Measurements from ENCODE around the gene CELF4.

CELF4 gene

DNA sequence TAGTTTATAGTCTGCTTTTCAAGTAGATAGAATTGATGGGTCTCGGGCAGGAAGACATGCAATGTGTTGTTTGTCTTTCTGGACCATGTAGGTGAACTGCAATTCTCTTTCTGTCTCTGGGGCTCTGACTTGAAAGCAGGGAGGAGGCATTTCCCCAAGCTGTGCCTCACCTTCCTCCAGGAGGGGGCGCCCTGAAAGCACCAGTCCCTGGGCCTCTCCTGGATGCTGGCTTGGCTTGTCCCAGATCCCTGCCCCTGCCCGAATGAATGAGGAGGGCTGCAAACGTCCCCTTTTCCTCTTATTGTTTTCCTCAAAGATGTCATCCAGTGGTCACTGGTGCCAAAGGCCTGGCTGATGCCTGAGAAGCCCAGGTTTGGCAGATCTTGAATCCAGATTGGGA, 270.6 kb downstream of the CELF4 start:
- no peak for TF ChIP-seq GATA2 (IDR thresholded peaks at IDR 0.05; ENCODE audit: low read depth, low read length)
- no peak for TF ChIP-seq GATA3 (IDR thresholded peaks at IDR 0.05; ENCODE audit: low read depth, low read length)

DNA sequence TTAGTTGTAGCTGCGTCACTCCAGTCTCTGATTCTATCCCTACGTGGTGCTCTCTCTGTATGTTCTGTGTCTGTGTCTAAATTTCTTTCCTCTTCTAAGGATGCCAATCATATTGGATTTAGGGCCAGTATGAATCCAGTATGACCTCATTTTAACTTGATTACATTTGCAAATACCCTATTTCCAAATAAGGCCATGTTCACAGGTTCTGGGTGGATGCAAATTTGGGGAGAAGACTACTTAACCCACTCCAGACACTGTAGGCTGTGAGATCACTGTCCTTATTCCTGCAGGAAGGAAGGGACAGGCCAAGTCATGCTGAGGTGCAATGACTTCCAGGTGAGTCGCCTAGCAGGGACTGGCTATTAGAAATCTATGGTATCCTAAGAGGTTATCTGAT, 272.2 kb downstream of the CELF4 start:
- TF ChIP-seq GATA3 (IDR thresholded peaks at IDR 0.05; ENCODE audit: low read depth, low read length) = no peak
- no peak for TF ChIP-seq GATA2 (IDR thresholded peaks at IDR 0.05; ENCODE audit: low read depth, low read length)

DNA sequence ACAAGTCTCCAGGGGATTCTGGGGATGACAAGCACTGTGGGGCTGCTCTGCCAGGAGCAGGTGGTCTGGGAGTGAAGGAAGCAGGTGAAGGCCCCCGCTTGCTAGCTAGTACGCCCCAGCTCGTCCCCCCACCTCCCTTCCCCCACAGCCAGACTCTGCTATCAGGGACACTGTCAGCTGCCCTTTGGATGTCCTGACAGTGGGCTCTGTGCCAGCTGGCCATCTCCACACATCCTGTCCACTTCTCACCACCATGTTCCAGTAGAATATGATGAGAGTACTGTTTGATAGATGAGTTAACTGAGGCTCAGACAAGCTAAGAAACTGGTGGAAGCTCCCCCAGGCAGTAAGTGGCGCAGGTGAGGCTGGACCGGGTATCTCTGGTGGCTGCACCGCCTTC, 276.2 kb downstream of the CELF4 start:
- TF ChIP-seq GATA3 (IDR thresholded peaks at IDR 0.05; ENCODE audit: low read depth, low read length) = no peak

DNA sequence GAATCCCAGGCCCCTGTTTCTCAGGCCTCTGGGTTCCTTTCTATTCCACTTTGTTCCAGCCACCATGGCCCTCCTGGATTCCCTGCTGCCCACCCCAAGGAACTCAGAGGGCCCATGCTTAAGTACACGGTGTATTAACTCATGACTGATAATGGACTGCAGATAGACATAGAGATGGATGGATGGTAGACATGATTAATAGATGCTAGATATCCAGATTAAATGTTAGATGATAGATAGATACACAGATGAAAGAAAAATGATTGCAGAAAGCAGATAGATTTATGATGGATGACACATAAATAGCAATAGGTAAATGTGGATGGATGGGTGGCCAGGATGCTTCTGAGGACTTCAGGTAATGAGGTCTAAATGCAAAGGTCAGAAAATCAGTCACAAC, 278.0 kb downstream of the CELF4 start:
- TF ChIP-seq GATA2 (IDR thresholded peaks at IDR 0.05; ENCODE audit: low read depth, low read length) (no peak), GATA3 (IDR thresholded peaks at IDR 0.05; ENCODE audit: low read depth, low read length) (no peak)

DNA sequence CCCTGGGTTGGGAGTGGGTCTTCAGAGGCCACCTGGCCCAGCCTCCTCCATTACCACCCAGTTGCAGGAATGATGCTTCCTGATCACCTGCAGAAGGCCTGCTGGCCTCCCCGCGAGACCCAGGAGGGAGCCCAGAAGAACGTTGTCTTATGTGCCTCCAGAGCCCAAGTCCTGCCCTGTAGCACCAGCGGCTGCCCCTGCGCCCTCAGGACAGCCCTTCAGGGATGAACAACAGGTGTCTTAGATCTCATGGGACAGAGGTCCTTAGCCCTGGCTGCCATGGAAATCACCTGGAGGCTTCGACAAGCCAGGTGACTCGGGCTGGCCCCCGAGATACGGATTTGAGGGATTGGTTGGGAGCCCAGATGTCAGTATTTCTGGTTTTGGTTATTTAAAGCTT, 278.8 kb downstream of the CELF4 start:
- TF ChIP-seq GATA3 (IDR thresholded peaks at IDR 0.05; ENCODE audit: low read depth, low read length) (no peak), GATA2 (IDR thresholded peaks at IDR 0.05; ENCODE audit: low read depth, low read length) (no peak)

DNA sequence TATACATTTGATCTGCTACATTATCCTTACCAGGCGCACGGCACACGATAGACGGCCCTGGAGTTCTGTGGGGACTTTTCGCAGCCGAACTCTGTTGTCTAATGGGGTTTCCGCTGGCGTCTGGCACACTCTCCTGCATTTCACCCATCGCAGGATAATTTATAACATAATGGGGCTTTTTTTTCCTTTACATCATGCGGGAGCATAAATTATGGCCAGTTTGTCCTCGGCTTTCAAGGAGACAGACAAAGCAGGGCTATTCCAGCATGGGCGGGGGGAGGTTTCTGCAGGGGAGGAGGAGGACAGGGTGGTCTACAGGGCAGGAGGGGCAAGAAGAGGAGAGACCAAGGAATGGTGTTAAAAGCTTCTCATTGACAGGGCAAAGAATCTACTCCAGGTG, 279.8 kb downstream of the CELF4 start:
- TF ChIP-seq GATA3 (IDR thresholded peaks at IDR 0.05; ENCODE audit: low read depth, low read length) = no peak
- no peak for TF ChIP-seq GATA2 (IDR thresholded peaks at IDR 0.05; ENCODE audit: low read depth, low read length)

DNA sequence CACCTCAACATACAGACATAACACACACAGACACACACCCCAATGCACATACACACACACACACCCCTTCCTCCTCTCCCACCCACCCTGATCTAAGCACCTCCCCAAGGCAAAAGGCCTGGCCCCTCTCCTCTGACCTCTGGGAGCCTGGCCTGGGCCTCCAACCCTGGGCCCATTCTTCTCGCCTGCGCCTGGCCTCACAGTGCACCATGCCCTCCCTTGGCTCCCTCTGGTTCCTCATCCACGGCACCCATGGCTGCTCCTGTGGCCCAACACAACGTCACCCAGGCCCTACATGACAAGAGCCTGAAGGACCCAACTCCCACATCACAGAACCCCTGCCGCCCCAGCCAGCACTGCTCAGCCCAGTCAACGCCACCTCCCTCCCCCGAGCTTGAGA, 281.3 kb downstream of the CELF4 start:
- TF ChIP-seq GATA3 (IDR thresholded peaks at IDR 0.05; ENCODE audit: low read depth, low read length) = no peak
- TF ChIP-seq GATA2 (IDR thresholded peaks at IDR 0.05; ENCODE audit: low read depth, low read length) = no peak

DNA sequence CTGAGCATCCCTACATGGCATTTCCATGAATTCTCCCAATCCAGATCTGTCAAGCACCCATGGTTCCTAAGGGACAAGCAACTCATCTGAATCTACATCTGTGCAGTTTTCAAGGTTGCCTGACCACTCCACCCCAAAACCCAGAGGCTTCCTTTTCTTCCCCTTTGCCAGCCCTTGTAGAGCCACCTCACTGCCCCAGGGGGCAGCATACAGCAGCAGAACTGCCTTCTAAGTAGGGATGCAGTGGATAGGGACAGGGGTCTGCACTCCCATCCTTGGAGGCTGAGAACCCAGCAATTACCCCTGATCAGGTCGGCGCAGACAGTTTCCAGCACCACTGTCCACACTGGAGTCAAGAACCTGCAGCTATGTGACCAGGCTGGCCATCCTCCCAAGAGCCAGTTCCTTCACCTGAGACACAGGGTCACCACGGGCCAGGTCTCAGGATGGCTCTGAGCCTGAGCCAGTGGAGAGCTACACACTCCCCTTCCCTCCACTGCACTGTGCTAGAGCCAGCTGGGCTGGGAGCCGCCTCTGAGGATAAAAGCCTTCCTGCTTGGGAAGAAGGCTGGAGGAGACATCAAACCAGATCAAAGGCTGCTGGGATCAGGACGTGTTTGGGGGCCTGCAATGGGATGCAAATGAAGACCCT, 283.1 kb downstream of the CELF4 start:
- TF ChIP-seq GATA2 (IDR thresholded peaks at IDR 0.05; ENCODE audit: low read depth, low read length) (no peak), GATA3 (IDR thresholded peaks at IDR 0.05; ENCODE audit: low read depth, low read length) (no peak)

DNA sequence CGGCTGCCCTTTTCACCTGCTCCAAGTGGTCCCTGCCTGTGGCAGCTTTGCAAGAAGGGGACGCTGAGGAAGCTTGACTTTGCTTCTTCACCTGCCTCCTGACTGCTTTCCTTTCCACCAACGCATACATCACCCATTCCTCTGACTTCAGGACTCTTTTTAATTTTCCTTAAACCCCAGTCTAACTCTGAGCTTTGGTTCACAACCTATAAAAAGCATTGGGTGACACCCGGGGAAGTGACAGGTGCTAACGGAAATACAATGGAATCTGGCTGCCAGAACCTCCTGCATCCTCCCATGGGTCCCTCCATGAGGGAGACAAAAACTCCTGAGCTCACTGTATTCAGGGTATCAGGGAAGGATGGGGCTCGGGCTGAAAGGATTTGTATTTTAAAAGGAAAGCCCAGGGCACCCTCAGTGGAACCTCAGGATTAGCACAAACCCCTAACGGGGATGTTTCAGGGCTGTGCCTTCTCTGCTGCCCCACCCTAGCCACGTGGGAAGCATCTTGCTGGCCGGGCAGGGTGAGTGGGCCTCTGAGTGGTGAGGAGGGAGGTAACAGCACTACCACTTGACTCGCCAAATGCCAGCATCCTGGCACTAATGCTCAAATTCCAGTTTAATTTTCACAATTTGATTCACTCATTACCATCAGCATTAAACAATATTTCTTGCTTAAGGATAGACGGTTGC, 284.8 kb downstream of the CELF4 start:
- no peak for TF ChIP-seq GATA3 (IDR thresholded peaks at IDR 0.05; ENCODE audit: low read depth, low read length)
- no peak for TF ChIP-seq GATA2 (IDR thresholded peaks at IDR 0.05; ENCODE audit: low read depth, low read length)

DNA sequence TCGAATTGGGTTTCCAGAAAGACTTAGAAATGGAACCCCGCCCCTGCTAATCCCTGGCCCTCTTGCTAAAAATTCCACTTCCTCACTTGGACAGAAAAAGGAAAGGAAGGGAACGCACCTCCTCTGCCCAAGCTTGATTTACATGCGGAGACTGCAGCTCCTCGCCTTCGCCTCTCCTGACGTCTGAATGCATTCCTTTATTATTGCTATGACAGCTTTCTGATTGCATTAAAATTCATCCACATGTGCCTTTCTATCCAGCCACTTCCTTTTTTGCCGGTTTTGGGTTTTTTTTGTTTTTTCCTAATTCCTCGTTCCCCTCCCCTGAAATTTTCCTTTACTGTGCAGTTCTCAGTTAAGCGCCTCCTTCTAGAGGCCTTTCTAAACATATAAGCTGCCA, 287.8 kb downstream of the CELF4 start:
- TF ChIP-seq GATA3 (IDR thresholded peaks at IDR 0.05; ENCODE audit: low read depth, low read length) (no peak), GATA2 (IDR thresholded peaks at IDR 0.05; ENCODE audit: low read depth, low read length) (no peak)

DNA sequence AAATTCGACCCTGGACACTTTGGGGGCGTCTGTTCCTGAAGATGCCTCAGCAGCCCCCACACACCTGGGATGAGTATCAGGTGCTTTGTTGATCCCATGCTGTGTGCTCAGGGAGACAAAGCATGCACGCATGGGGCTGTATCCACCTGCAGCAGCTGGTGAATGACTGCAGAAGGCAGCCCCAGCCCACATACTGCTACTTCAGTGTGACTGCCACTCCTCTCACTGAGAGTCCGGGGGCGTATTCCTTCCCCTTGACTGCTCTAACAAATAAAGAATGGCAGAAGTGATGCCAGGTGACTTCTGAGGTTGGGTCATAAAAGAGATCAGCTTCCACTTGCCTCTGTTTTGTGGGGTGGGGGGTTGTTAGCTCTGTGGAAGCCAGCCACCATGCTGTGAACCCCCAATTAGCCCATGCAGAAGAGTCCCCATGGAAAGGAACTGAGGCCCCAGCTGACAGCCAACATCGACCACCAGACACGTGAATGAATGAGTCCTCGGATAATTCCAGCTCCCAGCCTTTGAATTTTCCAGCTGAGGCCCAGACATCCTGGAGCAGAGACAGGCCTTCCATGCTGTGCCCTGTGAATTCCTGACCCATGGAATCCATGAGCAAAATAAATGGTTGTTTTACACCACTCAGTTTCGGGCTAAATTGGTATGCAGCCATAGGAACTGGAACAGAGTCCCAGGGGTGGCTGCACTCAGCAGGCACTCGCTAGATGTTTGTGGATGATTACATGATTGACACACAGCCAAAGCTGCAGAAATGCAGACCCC, 289.3 kb downstream of the CELF4 start:
- TF ChIP-seq GATA3 (IDR thresholded peaks at IDR 0.05; ENCODE audit: low read depth, low read length) (no peak), GATA2 (IDR thresholded peaks at IDR 0.05; ENCODE audit: low read depth, low read length) (no peak)

DNA sequence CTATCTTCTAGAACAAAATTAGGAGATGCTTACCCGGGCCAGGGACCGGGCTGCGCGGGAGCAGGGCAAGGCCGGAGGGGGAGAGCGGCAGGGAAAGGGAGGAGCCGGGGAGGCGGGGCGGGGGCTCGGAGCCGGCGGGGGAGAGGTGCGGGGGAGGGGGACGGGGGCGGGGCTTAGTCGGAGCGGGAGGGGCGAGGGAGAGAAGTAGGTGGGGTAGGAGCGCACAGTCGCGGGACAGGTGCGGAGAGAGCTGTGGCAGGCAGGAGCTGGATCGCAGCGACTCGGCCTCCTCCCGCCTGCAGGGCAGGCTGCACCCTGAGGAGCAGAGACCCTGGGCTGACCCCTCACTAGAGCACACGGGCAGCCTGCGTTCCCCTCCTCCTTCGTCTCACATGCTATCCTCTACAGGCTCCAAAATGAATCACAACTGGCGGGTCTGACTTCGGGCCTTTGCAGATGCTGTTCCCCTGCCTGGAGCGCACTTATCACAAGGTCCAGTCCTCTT, 290.3 kb downstream of the CELF4 start:
- TF ChIP-seq GATA3 (IDR thresholded peaks at IDR 0.05; ENCODE audit: low read depth, low read length) (no peak), GATA2 (IDR thresholded peaks at IDR 0.05; ENCODE audit: low read depth, low read length) (no peak)

DNA sequence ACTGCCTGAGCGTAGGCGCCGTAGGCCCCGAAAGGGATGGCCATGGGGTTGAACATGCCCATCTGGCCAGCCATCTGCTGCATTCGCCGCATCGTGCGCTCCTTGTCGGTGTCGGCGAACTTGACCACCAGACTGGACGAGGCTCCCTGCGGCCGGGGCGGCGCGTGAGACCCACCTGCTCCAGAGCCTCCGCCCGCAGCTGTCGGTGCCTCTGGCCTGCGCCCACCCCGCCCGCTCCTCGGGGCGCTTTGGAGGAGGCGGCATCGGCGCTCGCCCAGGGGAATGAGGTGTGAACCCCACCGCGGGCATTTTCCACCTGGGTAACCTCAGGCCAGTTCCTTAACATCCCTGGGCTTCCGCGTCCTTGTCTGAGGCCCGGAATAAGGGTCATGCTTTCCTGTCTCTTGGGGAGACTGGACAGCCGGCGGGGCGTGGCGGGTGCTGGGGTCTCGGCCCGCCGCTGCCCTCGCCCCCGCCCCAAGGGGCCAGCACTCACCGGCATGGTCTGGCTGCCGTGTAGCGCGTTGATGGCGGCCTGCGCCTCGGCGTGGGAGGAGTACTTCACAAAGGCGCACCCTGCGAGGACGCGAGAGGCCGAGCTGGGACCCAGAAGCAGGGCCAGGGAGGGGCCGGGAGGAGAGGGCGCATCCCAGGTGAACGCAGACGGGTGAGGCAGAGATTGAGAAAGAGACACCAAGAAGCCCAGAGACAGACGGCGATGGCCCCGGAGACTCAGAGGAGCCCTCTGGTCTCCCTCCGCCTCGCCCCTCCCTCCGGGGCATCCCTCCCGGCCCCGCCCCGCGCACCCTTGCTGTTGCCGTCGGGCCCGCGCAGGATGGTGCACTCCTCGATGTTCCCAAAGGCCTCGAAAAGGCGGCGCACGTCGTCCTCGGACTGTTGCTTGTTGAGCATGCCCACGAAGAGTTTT, 291.0 kb downstream of the CELF4 start:
- TF ChIP-seq GATA2 (IDR thresholded peaks at IDR 0.05; ENCODE audit: low read depth, low read length) (no peak), GATA3 (IDR thresholded peaks at IDR 0.05; ENCODE audit: low read depth, low read length) (no peak)

DNA sequence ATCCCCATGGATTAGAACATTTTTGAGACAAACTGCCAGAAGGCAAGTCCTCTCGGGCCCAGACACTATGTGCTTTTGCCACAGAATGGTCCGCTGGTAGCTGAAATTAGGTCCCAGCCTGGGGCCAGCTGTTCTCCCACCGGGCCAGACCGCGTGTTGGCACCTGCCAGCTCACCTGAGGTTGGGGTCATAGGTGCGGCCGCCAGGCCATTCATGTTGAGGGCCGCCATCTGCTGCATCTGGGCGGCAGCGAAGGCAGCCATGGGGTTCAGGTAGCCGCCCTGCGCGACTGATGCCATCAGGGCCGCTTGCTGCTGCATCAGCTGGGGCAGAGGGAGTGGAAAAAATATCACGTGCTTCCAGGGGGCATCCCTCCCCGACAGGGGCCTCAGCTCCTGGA, 292.8 kb downstream of the CELF4 start:
- no peak for TF ChIP-seq GATA2 (IDR thresholded peaks at IDR 0.05; ENCODE audit: low read depth, low read length)
- no peak for TF ChIP-seq GATA3 (IDR thresholded peaks at IDR 0.05; ENCODE audit: low read depth, low read length)

Measured in SH-SY5Y (cell line).